Right atrium auricular region (tissue), 2 donors: ENCODE data around the gene SAMD9. TPM values are rescaled to one million over a fixed set of nuclear protein-coding genes. Genes with fewer than 3 reads are reported as not detected.

Experiments used
- DNase-seq: peaks from one replicate; pipeline ENCODE4 v3.0.0-alpha.2; 2019; ENCODE audit warnings: low spot score
- H3K27ac ChIP-seq, 2 donors: fragments of 200-600 bp; sonication (generic); 1 replicate in 1 of 2; 2 replicates in 1 of 2; pipeline ENCODE4 v1.5.1; 2016 to 2019
- H3K27me3 ChIP-seq, 2 donors: fragments of 200-600 bp; sonication (generic); one replicate each; pipeline versions ENCODE4 v1.5.1 to v1.6.0; 2017 to 2019
- H3K36me3 ChIP-seq: fragments of 200-600 bp; sonication (generic); one replicate; pipeline ENCODE4 v1.5.1; 2016
- H3K4me1 ChIP-seq, 2 donors: fragments of 200-600 bp; sonication (generic); one replicate each; pipeline versions ENCODE4 v1.5.1 to v1.6.0; 2017 to 2019
- H3K4me3 ChIP-seq, 2 donors: fragments of 200-600 bp; sonication (generic); 1 replicate in 1 of 2; 2 replicates in 1 of 2; pipeline ENCODE4 v1.5.1; 2017 to 2019; ENCODE audit warnings: mild to moderate bottlenecking in 1 of 2, moderate library complexity in 1 of 2
- H3K9me3 ChIP-seq, 2 donors: fragments of 200-600 bp; sonication (generic); one replicate each; pipeline ENCODE4 v1.5.1; 2019
- total RNA-seq, 2 donors: library from RNA; depleted of rRNA; stranded (reverse); fragments of >200 nt; gene quantifications; one replicate each; pipeline ENCODE4 v1.1.0, GENCODE V29; 2016
- TF ChIP-seq, protein P1 (sequence below), 2 donors: fragments of 200-600 bp; sonication (generic); IDR thresholded peaks; one replicate each; pipeline ENCODE4 v1.5.1; 2019; ENCODE audit warnings: antibody characterized with exemption in 2 of 2

Gene SAMD9
- total RNA-seq, 2 donors from 2014 or later = 2.3 to 3.6 TPM

DNA sequence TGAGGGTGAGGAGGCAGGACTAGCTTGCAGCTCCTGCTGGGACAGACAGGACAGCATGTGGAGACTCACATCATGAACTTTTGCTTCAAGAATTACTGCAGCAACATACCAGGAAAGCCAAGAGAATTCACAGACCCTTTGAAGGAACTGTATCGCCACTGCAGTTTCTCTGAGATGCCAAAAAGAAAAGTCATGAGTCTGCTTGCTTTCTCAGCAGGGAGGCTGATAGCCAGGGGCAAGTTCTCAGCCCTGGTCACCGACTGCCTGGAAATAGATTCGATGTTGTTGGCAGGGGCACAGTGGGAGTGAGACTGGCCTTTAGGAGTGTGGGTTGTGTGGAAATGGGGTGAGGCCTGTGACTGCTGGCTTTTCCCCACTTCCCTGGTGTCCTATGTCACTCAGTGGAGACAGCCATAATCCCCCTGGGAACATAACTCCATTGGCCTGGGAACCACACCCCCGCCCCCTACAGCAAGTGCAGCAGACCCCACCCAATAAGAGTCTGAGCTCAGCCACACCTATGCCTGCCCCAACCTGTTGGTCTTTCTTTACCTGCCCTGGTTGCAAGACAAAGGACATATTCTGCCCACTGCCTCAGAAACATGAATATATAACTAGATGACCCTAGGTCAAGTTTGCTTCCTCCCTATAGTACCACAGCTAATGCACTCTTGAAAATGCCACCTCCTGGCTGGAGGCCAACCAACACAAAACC, 1.6 kb upstream of the SAMD9 start:
- H3K36me3 ChIP-seq = no peaks in the 10 kb centered on the region
- TF ChIP-seq, protein P1, sequence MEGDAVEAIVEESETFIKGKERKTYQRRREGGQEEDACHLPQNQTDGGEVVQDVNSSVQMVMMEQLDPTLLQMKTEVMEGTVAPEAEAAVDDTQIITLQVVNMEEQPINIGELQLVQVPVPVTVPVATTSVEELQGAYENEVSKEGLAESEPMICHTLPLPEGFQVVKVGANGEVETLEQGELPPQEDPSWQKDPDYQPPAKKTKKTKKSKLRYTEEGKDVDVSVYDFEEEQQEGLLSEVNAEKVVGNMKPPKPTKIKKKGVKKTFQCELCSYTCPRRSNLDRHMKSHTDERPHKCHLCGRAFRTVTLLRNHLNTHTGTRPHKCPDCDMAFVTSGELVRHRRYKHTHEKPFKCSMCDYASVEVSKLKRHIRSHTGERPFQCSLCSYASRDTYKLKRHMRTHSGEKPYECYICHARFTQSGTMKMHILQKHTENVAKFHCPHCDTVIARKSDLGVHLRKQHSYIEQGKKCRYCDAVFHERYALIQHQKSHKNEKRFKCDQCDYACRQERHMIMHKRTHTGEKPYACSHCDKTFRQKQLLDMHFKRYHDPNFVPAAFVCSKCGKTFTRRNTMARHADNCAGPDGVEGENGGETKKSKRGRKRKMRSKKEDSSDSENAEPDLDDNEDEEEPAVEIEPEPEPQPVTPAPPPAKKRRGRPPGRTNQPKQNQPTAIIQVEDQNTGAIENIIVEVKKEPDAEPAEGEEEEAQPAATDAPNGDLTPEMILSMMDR (IDR thresholded peaks at IDR 0.05) = no peak
- H3K9me3 ChIP-seq = peaks cover 0 to 18% of the 10 kb centered on the region in 2 donors
- H3K27ac ChIP-seq = no peak overlapping the region
- H3K4me1 ChIP-seq = no peaks in the 10 kb centered on the region
- no peaks in the 10 kb centered on the region for H3K27me3 ChIP-seq
- no peak for DNase-seq
- no peak overlapping the region for H3K4me3 ChIP-seq

DNA sequence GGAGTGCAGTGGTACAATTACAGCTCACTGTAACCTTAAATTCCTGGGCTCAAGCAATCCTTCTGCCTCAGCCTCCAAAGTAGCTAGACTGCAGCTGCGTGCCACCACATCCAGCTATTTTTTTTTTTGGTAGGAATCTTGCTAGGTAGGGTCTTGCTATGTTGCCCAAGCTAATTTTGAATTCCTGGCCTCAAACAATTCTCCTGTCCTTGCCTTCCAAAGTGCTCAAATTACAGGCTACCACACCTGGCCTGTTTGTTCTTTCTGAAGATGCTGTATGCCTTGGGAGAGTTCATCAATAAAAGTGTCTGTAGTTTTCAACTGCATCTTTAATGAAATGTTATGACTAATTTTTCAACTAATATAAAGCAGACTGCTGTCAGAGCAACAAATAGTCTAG, 452 bp downstream of the SAMD9 start:
- TF ChIP-seq, protein P1 (IDR thresholded peaks at IDR 0.05) = no peak
- DNase-seq = no peak
- Histone ChIP-seq H3K4me3 (peak overlapping the region; percentile 41 to 45), H3K36me3 (peaks cover 3% of the 10 kb centered on the region), H3K27me3 (no peaks in the 10 kb centered on the region), H3K27ac (peak overlapping the region; percentile 58 to 64), H3K9me3 (peaks cover 0 to 23% of the 10 kb centered on the region in 2 donors), H3K4me1 (no peaks in the 10 kb centered on the region)

DNA sequence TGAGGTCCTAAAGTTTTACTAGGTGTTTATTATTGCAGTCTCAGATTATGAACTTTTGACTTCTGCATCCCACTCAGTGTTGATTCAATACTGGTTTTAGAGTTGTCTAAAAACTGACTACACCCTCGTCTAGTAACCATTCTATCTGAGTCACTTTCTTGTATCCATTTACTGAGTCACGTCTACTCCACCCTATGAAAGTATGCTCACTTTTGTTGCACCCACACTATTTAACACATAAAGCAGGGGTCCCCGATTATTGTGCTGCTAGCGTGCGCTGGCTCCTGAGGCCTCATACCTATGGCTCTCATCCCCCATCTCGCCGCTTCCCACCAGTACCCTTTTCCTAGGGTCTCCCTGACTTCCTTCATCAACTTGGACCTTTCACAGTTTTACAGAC, 2.0 kb downstream of the SAMD9 start:
- H3K4me3 ChIP-seq = no peak overlapping the region
- H3K27ac ChIP-seq = no peak overlapping the region
- TF ChIP-seq, protein P1 (IDR thresholded peaks at IDR 0.05) = no peak
- H3K36me3 ChIP-seq = peaks cover 6% of the 10 kb centered on the region
- no peaks in the 10 kb centered on the region for H3K27me3 ChIP-seq
- peaks cover 0 to 29% of the 10 kb centered on the region in 2 donors for H3K9me3 ChIP-seq
- no peak for DNase-seq
- no peaks in the 10 kb centered on the region for H3K4me1 ChIP-seq

DNA sequence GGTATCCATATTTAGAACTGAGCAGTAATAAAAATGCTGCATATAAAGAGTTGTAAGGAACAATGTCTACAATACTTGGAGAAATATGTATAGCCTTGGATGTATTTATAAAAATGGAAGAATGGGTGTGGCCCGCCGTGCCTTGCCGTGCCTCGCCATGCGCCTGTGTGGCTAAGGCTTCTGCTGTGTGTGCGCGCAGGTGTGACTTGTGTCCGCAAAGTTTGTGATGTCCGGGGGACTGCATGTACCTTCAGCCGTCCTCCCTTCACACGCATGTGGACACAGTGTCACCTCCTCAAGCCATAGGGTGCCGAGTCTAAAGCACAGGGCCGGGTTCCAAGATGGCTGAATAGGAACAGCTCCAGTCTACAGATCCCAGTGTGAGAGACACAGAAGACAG, 9.8 kb downstream of the SAMD9 start:
- Histone ChIP-seq H3K27me3 (no peaks in the 10 kb centered on the region), H3K36me3 (peaks cover 58% of the 10 kb centered on the region), H3K4me3 (no peak overlapping the region), H3K9me3 (peaks cover 9 to 87% of the 10 kb centered on the region in 2 donors), H3K27ac (no peak overlapping the region), H3K4me1 (no peaks in the 10 kb centered on the region)
- TF ChIP-seq, protein P1 (IDR thresholded peaks at IDR 0.05) = no peak
- no peak for DNase-seq

DNA sequence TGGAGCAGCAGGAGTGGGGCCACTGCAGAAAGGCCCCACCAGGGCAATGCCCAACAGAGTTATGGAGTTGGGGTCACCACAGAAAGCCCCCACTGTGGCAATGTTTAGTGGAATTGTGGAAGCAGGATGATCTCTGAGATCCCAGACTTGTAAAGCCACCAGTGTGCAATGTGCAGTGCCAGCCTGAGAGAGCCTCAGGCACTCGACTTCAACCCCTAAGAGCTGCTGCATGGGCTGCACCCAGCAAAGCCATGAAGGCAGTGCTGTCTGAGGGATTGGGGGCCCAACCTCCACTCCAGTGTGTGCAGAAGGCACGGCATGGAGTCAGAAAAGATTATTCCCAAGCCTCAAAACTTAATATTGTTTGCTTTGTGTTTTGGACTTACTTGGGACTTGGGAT, 20.4 kb downstream of the SAMD9 start:
- Histone ChIP-seq H3K4me3 (no peak overlapping the region), H3K27me3 (no peaks in the 10 kb centered on the region), H3K36me3 (no peaks in the 10 kb centered on the region), H3K4me1 (no peaks in the 10 kb centered on the region), H3K9me3 (peaks cover 2 to 44% of the 10 kb centered on the region in 2 donors), H3K27ac (no peak overlapping the region)
- TF ChIP-seq, protein P1 (IDR thresholded peaks at IDR 0.05) = no peak
- no peak for DNase-seq
